Left ventricle myocardium inferior (tissue), 1 donor: Measurements from ENCODE around the gene C3orf33. TPM values are rescaled to one million over a fixed set of nuclear protein-coding genes. Genes with fewer than 3 reads are reported as not detected.

Experiments
- DNase-seq: peaks from one replicate; pipeline ENCODE4 v3.0.0-alpha.2; 2020
- H3K27ac ChIP-seq: fragments of 200-600 bp; replicated peaks from 2 replicates; pipeline ENCODE4 v1.8.0; 2021
- H3K27me3 ChIP-seq: fragments of 200-600 bp; 2 replicates; pipeline ENCODE4 v1.8.0; 2021; ENCODE audit warnings: low read depth
- H3K36me3 ChIP-seq: fragments of 200-600 bp; 2 replicates; pipeline ENCODE4 v1.8.0; 2021
- H3K4me1 ChIP-seq: fragments of 200-600 bp; 2 replicates; pipeline ENCODE4 v1.8.0; 2021
- H3K4me3 ChIP-seq: fragments of 200-600 bp; 2 replicates; pipeline ENCODE4 v1.8.0; 2021; ENCODE audit warnings: mild to moderate bottlenecking, moderate library complexity
- H3K9me3 ChIP-seq: fragments of 200-600 bp; replicated peaks from 2 replicates; pipeline ENCODE4 v1.8.0; 2021
- intact Hi-C: fragments of 100-400 bp; cut with micrococcal nuclease; formaldehyde crosslinking; loops from one replicate; pipeline ENCODE4 v1.11.0; 2022
- total RNA-seq: library from RNA; stranded (reverse); fragmentation: NEBNext Ultra II Directional; extraction: Animal tissue kit (Norgen Biotek cat#: 25700); gene quantifications from one replicate; pipeline ENCODE4 v1.2.1, GENCODE V29; 2021
- TF ChIP-seq, protein P1 (sequence below): fragments of 200-600 bp; IDR thresholded peaks from 2 replicates; pipeline ENCODE4 v1.8.0; 2021; ENCODE audit warnings: antibody characterized with exemption, mild to moderate bottlenecking, borderline replicate concordance
- donor health status: DM: no; HTN: yes; CAD: no; lungs with severe emphysema.

C3orf33 gene
- total RNA-seq, 1 donor from 2014 or later, result 6.6 TPM

DNA sequence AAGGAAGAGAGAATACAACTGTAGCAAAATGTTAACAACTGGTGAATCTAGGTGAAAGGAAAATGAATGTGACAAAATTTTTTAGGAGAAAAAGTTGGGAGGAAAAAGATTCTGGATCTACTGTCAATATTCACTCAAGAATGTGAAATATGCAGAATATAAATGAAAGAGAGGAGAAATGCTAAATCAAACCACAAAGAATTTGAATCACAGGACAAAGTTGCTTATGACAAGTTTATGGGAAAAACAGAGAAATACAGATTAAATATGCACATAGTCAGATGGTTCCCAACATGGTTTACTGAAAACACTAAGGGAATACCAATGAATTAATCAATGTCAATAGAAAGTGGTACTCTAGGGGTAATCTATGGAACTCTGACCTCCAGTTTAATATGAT lies 27.6 kb downstream of the C3orf33 start:
- Histone ChIP-seq H3K27me3 (no peaks in the 10 kb centered on the region), H3K36me3 (peaks cover 39% of the 10 kb centered on the region), H3K27ac (no peak overlapping the region), H3K9me3 (peaks cover 24% of the 10 kb centered on the region), H3K4me3 (no peak overlapping the region), H3K4me1 (no peaks in the 10 kb centered on the region)
- DNase-seq, result no peak
- intact Hi-C loops, result no loop called here
- TF ChIP-seq, protein P1, sequence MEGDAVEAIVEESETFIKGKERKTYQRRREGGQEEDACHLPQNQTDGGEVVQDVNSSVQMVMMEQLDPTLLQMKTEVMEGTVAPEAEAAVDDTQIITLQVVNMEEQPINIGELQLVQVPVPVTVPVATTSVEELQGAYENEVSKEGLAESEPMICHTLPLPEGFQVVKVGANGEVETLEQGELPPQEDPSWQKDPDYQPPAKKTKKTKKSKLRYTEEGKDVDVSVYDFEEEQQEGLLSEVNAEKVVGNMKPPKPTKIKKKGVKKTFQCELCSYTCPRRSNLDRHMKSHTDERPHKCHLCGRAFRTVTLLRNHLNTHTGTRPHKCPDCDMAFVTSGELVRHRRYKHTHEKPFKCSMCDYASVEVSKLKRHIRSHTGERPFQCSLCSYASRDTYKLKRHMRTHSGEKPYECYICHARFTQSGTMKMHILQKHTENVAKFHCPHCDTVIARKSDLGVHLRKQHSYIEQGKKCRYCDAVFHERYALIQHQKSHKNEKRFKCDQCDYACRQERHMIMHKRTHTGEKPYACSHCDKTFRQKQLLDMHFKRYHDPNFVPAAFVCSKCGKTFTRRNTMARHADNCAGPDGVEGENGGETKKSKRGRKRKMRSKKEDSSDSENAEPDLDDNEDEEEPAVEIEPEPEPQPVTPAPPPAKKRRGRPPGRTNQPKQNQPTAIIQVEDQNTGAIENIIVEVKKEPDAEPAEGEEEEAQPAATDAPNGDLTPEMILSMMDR, result no peak

DNA sequence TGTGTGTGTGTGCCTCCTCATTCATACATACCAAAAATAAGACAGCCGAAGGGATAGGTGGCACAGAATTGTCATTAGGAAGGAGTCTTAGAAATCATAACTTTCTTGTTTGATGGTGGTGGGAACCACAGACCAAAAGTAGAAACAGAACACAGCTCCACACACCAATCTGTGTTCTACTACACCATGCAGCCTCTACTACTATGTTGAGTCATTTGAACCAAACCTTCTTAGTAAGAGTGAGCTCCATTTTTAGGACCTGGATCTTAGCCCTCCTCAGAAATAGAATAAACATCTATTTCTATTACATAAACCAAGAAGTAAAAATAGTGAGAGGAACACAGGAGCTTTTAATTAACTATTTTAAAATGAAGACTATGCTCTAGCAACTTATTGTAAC lies 33.3 kb downstream of the C3orf33 start:
- no peaks in the 10 kb centered on the region for H3K27me3 ChIP-seq
- no peak overlapping the region for H3K4me3 ChIP-seq
- H3K27ac ChIP-seq, result no peak overlapping the region
- TF ChIP-seq, protein P1, result no peak
- H3K4me1 ChIP-seq, result no peaks in the 10 kb centered on the region
- intact Hi-C loops, result no loop called here
- peaks cover 36% of the 10 kb centered on the region for H3K36me3 ChIP-seq
- H3K9me3 ChIP-seq, result peaks cover 10% of the 10 kb centered on the region
- DNase-seq, result no peak

DNA sequence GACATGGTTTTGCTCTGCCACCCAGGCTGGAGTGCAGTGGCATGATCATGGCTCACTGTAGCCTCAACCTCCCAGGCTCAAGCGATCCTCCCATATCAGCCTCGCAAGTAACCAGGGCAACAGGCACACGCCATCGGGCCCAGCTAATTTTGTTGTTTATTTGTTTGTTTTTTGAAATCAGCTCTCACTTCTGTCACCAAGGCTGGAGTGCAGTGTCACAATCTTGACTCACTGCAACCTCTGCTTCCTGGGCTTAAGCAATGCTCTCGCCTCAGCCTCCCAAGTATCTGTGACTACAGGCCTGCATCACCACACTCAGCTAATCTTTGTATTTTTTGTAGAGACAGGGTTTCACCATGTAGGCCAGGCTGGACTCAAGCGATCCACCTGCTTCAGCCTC lies 35.0 kb downstream of the C3orf33 start:
- intact Hi-C loops, result no loop called here
- Histone ChIP-seq H3K36me3 (peaks cover 47% of the 10 kb centered on the region), H3K27me3 (no peaks in the 10 kb centered on the region), H3K27ac (no peak overlapping the region), H3K4me3 (no peak overlapping the region), H3K4me1 (no peaks in the 10 kb centered on the region), H3K9me3 (peaks cover 10% of the 10 kb centered on the region)
- TF ChIP-seq, protein P1, result no peak
- no peak for DNase-seq

DNA sequence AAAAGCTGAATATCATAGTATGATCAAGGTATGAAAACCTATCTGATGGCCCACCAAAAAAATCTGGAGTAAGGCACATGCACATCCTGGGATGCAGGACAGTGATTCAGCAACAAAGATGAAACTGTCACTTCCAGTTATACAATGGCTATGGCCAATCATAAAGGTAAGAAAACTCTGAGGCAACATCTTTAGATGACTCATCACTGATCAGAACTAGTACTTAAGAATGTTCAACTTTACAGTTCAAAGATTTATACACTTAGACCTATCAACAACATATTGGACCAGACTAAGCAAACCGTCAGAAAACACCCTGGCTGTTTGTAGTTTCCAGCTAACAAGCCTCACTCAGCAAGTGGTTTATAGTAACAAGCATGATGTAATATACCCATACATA lies 39.9 kb downstream of the C3orf33 start:
- intact Hi-C loops, result no loop called here
- TF ChIP-seq, protein P1, result no peak
- H3K9me3 ChIP-seq, result peaks cover 10% of the 10 kb centered on the region
- no peaks in the 10 kb centered on the region for H3K27me3 ChIP-seq
- no peak overlapping the region for H3K27ac ChIP-seq
- H3K4me3 ChIP-seq, result no peak overlapping the region
- H3K36me3 ChIP-seq, result peaks cover 38% of the 10 kb centered on the region
- DNase-seq, result no peak
- H3K4me1 ChIP-seq, result peaks cover 6% of the 10 kb centered on the region

DNA sequence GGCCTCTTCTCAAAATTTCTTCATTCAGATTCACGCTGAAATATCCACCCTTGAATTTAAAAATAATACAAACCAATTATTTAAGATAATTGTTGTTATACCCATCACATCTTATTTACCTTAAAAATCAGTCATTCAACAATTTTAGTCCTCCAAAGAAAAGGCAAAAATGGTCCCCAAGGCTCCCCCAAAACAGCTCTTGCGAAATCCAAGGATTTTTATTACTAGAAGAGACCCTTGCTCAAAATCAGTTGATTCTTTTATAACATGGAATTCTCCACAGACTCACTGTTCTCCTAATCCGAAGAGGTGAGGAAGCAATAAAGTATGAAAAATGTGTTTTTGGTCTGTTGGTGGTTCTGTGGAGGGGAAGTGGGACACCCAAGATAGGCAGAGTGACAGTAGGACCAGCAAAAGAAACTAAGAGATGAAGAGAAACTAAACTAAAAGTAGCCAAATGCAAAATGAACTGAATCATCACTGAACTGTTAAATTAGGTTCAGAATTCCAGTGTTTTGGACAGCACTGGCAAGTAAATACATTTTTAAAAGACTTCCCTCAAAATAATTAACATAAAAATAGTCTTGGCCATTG lies 42.1 kb downstream of the C3orf33 start:
- H3K9me3 ChIP-seq, result no peaks in the 10 kb centered on the region
- H3K4me1 ChIP-seq, result peaks cover 14% of the 10 kb centered on the region
- H3K27ac ChIP-seq, result no peak overlapping the region
- H3K4me3 ChIP-seq, result no peak overlapping the region
- peaks cover 23% of the 10 kb centered on the region for H3K36me3 ChIP-seq
- DNase-seq, result no peak
- TF ChIP-seq, protein P1, result no peak
- intact Hi-C loops, result no loop called here
- H3K27me3 ChIP-seq, result no peaks in the 10 kb centered on the region
